Body of pancreas (tissue), 4 donors: ENCODE data around the gene CFAP61. TPM values are rescaled to one million over a fixed set of nuclear protein-coding genes. Genes with fewer than 3 reads are reported as not detected.

ENCODE experiments used
- ATAC-seq: fragments of 150-250 bp; one replicate; pipeline ENCODE4 v1.9.1; 2016
- DNase-seq, 4 donors: peaks; one replicate each; pipeline ENCODE4 v3.0.0-alpha.2; 2019
- H3K27ac ChIP-seq, 4 donors: fragments of 200-600 bp; sonication (generic); 1 replicate in 3 of 4; 2 replicates in 1 of 4; pipeline versions ENCODE4 v1.5.1 to v1.6.1; 2016 to 2019; ENCODE audit warnings: mild to moderate bottlenecking in 1 of 4, mixed read lengths in 1 of 4, moderate library complexity in 1 of 4
- H3K27me3 ChIP-seq, 2 donors: fragments of 200-600 bp; sonication (generic); one replicate each; pipeline ENCODE4 v1.6.0; 2016; ENCODE audit warnings: mild to moderate bottlenecking in 1 of 2
- H3K36me3 ChIP-seq, 2 donors: fragments of 200-600 bp; sonication (generic); replicated peaks in 1 of 2; 2 replicates each; pipeline ENCODE4 v1.5.1; 2016; ENCODE audit warnings: low read depth in 2 of 2; ENCODE audit not compliant: insufficient read depth in 1 of 2
- H3K4me1 ChIP-seq: fragments of 200-600 bp; sonication (generic); one replicate; pipeline ENCODE4 v1.6.0; 2016
- H3K4me3 ChIP-seq, 2 donors: fragments of 200-600 bp; sonication (generic); 1 replicate in 1 of 2; 2 replicates in 1 of 2; pipeline ENCODE4 v1.5.1; 2016 to 2019
- H3K9me3 ChIP-seq, 3 donors: fragments of 200-600 bp; sonication (generic); 1 replicate in 2 of 3; 2 replicates in 1 of 3; pipeline ENCODE4 v1.5.1; 2016
- POLR2A ChIP-seq, 3 donors: fragments of 450-650 bp; IDR thresholded peaks; one replicate each; pipeline ENCODE4 v1.6.1; 2016; ENCODE audit warnings: antibody characterized with exemption in 3 of 3, mild to moderate bottlenecking in 2 of 3
- WGBS, 2 donors: methylation state at CpG; one replicate each; pipeline ENCODE4 v1.1.5; 2017; 5-methylcytosine and 5-hydroxymethylcytosine counted together
- intact Hi-C: fragments of 100-400 bp; cut with DNase I; formaldehyde crosslinking; loops from one replicate; pipeline ENCODE4 v1.15.1; 2023
- total RNA-seq, 2 donors: library from RNA; depleted of rRNA; stranded (reverse); fragments of >200 nt; gene quantifications; one replicate each; pipeline ENCODE4 v1.1.0, GENCODE V29; 2016
- TF ChIP-seq, protein P1 (sequence below), 7 experiments: fragments of 450-650 bp in 4 of 7; fragments of 200-600 bp in 3 of 7; sonication (generic) in 3 of 7; IDR thresholded peaks; one replicate each; pipeline ENCODE4 v1.5.1; 2016 to 2019; ENCODE audit warnings: antibody characterized with exemption in 7 of 7

Gene CFAP61
- total RNA-seq, 2 donors from 2014 or later, result 0.52 TPM; not detected in 1

DNA sequence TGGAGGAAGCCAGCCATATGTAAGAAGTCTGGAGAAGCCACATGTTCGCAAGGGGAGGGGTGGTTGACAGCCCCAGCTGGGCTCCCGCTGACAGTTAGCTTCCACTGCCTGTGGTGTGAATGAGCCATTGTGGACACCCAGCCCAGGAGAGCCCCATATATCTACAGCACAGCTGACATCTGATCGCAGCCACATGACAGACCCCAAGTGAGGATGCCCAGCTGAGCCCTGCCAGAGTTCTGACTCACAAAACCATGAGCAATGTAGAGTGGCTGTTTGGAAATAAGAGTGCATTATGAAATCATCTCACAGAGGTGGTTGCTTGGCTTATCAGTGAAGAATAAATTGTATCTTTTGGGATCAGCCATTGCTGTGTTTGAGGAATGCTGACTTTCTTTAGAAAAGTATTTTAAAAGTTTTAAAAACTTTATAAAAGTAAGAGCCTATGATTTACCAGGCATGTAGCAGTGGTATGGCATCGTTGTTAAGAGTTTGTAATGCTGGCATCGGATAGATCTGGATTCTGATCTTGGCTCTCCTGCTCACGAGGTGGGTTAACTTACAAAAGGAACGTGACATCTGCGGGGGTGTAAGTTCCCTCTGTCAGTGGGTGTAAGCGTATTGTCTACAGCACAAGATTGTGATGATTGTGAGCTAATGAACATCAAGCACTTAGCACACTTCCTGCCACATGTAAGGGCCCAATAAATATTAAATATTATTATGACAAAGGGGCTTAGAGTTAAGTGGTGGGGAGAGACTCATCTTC lies 24.1 kb downstream of the CFAP61 start:
- DNase-seq (no peak), ATAC-seq (no peak)
- intact Hi-C loops, result no loop called here
- Histone ChIP-seq H3K27me3 (no peaks in the 10 kb centered on the region), H3K4me3 (no peak overlapping the region), H3K4me1 (no peaks in the 10 kb centered on the region), H3K27ac (no peak overlapping the region), H3K36me3 (no peaks in the 10 kb centered on the region), H3K9me3 (no peaks in the 10 kb centered on the region)
- 69 to 73% methylated on average over 9 of the region's 9 CpGs for WGBS, 2 donors
- TF ChIP-seq, protein P1, sequence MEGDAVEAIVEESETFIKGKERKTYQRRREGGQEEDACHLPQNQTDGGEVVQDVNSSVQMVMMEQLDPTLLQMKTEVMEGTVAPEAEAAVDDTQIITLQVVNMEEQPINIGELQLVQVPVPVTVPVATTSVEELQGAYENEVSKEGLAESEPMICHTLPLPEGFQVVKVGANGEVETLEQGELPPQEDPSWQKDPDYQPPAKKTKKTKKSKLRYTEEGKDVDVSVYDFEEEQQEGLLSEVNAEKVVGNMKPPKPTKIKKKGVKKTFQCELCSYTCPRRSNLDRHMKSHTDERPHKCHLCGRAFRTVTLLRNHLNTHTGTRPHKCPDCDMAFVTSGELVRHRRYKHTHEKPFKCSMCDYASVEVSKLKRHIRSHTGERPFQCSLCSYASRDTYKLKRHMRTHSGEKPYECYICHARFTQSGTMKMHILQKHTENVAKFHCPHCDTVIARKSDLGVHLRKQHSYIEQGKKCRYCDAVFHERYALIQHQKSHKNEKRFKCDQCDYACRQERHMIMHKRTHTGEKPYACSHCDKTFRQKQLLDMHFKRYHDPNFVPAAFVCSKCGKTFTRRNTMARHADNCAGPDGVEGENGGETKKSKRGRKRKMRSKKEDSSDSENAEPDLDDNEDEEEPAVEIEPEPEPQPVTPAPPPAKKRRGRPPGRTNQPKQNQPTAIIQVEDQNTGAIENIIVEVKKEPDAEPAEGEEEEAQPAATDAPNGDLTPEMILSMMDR (IDR thresholded peaks at IDR 0.05), result no peak
- TF ChIP-seq POLR2A (IDR thresholded peaks at IDR 0.05), result no peak

GRCh38 chr20:20078041-20078440 lies 25.7 kb downstream of the CFAP61 start:
- no peak overlapping the region for H3K4me3 ChIP-seq
- H3K9me3 ChIP-seq, result no peaks in the 10 kb centered on the region
- intact Hi-C loops, result no loop called here
- no peak for TF ChIP-seq POLR2A (IDR thresholded peaks at IDR 0.05)
- TF ChIP-seq, protein P1 (IDR thresholded peaks at IDR 0.05), result no peak
- 91 to 94% methylated on average over 4 of the region's 4 CpGs for WGBS, 2 donors
- H3K4me1 ChIP-seq, result no peaks in the 10 kb centered on the region
- H3K36me3 ChIP-seq, result no peaks in the 10 kb centered on the region
- H3K27ac ChIP-seq, result no peak overlapping the region
- ATAC-seq (no peak), DNase-seq (no peak)
- no peaks in the 10 kb centered on the region for H3K27me3 ChIP-seq

GRCh38 chr20:20079102-20079784 lies 26.9 kb downstream of the CFAP61 start:
- Histone ChIP-seq H3K9me3 (no peaks in the 10 kb centered on the region), H3K4me3 (no peak overlapping the region), H3K27ac (no peak overlapping the region), H3K36me3 (no peaks in the 10 kb centered on the region), H3K27me3 (no peaks in the 10 kb centered on the region), H3K4me1 (no peaks in the 10 kb centered on the region)
- intact Hi-C loops, result no loop called here
- no peak for ATAC-seq
- DNase-seq, result no peak
- WGBS, 2 donors, result 31 to 34% methylated on average over 5 of the region's 5 CpGs
- no peak for TF ChIP-seq POLR2A (IDR thresholded peaks at IDR 0.05)
- TF ChIP-seq, protein P1 (IDR thresholded peaks at IDR 0.05), result no peak

DNA sequence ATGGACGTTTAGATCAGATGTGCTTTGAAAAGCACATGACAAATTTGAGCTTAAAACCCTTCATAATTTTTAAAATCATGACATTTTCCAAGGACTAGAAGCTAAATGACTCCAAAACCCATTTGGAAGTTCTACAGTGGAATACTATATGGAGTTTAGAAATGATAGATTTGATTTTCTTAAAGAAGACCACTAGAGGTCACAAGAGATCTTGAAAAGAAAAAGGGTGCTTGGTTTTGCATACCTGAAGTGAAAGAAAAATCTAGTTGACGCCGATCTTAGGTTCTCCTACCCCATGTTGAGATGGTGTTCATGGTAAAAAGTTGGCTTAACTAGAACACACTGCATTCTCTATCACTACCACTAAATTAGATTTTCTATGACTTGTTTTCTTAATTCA lies 31.5 kb downstream of the CFAP61 start:
- Histone ChIP-seq H3K4me1 (no peaks in the 10 kb centered on the region), H3K27me3 (no peaks in the 10 kb centered on the region), H3K36me3 (no peaks in the 10 kb centered on the region), H3K4me3 (no peak overlapping the region), H3K27ac (no peak overlapping the region), H3K9me3 (no peaks in the 10 kb centered on the region)
- ATAC-seq (peak; percentile 47), DNase-seq (no peak)
- TF ChIP-seq, protein P1 (IDR thresholded peaks at IDR 0.05), result peak in 6 of 7 experiments; percentile 30 to 59 (median 51)
- TF ChIP-seq POLR2A (IDR thresholded peaks at IDR 0.05), result no peak
- 1 to 4% methylated on average over 3 of the region's 3 CpGs for WGBS, 2 donors
- intact Hi-C loops, result loop anchor here (10.0 kb wide), 1 partner anchor 151 kb away; no protein-coding TSS in a partner anchor
